ENCODE data around the gene DSE.

Gene DSE

GRCh38 chr6:116402108-116402937 lies 31.6 kb downstream of the DSE start:
- TF ChIP-seq, protein P1, sequence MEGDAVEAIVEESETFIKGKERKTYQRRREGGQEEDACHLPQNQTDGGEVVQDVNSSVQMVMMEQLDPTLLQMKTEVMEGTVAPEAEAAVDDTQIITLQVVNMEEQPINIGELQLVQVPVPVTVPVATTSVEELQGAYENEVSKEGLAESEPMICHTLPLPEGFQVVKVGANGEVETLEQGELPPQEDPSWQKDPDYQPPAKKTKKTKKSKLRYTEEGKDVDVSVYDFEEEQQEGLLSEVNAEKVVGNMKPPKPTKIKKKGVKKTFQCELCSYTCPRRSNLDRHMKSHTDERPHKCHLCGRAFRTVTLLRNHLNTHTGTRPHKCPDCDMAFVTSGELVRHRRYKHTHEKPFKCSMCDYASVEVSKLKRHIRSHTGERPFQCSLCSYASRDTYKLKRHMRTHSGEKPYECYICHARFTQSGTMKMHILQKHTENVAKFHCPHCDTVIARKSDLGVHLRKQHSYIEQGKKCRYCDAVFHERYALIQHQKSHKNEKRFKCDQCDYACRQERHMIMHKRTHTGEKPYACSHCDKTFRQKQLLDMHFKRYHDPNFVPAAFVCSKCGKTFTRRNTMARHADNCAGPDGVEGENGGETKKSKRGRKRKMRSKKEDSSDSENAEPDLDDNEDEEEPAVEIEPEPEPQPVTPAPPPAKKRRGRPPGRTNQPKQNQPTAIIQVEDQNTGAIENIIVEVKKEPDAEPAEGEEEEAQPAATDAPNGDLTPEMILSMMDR (IDR thresholded peaks at IDR 0.05): no peak

- TF ChIP-seq, protein P1 (IDR thresholded peaks at IDR 0.05): no peak
Measured at GRCh38 chr6:116403205-116403604, 32.5 kb downstream of the DSE start.

- TF ChIP-seq, protein P1 (IDR thresholded peaks at IDR 0.05): no peak
Measured at GRCh38 chr6:116404696-116405095, 33.9 kb downstream of the DSE start.

DNA sequence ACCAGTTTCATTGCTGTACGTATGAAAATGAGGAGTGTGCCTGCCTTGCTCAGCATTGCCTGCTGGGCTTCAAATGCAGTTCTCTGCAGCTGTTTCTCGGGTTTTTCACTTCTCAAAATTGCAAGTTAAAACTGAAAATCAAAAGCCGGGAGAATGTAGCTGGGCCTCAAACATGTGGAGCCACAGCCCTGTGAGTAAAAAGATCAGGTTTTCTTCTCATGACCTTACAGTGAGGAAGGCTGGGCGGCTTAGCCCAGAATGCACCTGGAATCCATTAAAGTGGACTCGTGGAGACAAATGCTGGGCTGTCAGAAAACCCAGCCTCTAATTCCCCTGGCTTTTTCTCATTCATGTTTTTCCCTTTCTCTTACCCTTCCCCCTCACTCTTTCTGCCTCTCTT lies 34.4 kb downstream of the DSE start:
- TF ChIP-seq, protein P1 (IDR thresholded peaks at IDR 0.05): no peak

GRCh38 chr6:116405652-116406356 lies 35.1 kb downstream of the DSE start:
- TF ChIP-seq, protein P1 (IDR thresholded peaks at IDR 0.05): no peak

GRCh38 chr6:116406678-116407345 lies 36.1 kb downstream of the DSE start:
- TF ChIP-seq, protein P1 (IDR thresholded peaks at IDR 0.05): no peak

DNA sequence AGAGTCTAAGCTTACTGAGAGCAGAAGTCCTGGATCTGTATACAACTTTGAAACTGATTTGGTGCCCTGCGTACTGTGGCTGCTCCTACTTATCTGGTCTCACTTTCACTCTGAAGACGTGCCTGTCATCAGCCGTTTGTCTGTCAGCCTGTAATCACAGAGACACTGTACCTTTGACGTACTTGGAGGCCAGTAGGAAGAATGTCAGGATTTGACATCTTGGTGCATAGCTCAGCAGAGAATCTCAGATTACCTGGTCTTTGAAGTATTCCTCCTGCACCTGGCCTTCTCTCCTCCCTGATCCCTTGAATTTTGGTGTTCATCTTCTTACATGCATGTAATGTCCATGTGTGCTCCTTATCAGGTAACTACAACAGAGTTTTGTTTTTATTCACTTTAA lies 37.7 kb downstream of the DSE start:
- TF ChIP-seq, protein P1 (IDR thresholded peaks at IDR 0.05): no peak
